ENCODE results near the gene SLC66A1. TPM values are rescaled to one million over a fixed set of nuclear protein-coding genes. Genes with fewer than 3 reads are reported as not detected.

The SLC66A1 gene
- total RNA-seq, 2 donors from 2014 or later: 10.6 to 13.1 TPM

- Histone ChIP-seq H3K9me3 (no peaks in the 10 kb centered on the region), H3K9ac (ENCODE audit: low read depth in 2 of 2, low read length in 2 of 2) (no peak overlapping the region), H3K4me3 (no peak overlapping the region), H3K36me3 (no peaks in the 10 kb centered on the region), H3K27ac (no peak overlapping the region), H3K27me3 (no peaks in the 10 kb centered on the region), H3K4me1 (no peaks in the 10 kb centered on the region)
- no peak for DNase-seq
- intact Hi-C loops (cut with DNase I): no loop called here
- no peak for TF ChIP-seq CTCF (IDR thresholded peaks at IDR 0.05)
These were observed 61.3 kb downstream of the SLC66A1 start for GRCh38 chr1:19373211-19374082.

GRCh38 chr1:19374083-19374801, 62.1 kb downstream of the SLC66A1 start:
- intact Hi-C loops (cut with DNase I): no loop called here
- H3K27ac ChIP-seq: no peak overlapping the region
- H3K36me3 ChIP-seq: no peaks in the 10 kb centered on the region
- H3K4me1 ChIP-seq: no peaks in the 10 kb centered on the region
- no peak overlapping the region for H3K9ac ChIP-seq (ENCODE audit: low read depth in 2 of 2, low read length in 2 of 2)
- no peaks in the 10 kb centered on the region for H3K27me3 ChIP-seq
- TF ChIP-seq CTCF (IDR thresholded peaks at IDR 0.05): peak; percentile 15
- H3K9me3 ChIP-seq: no peaks in the 10 kb centered on the region
- no peak overlapping the region for H3K4me3 ChIP-seq
- no peak for DNase-seq

- Histone ChIP-seq H3K9me3 (no peaks in the 10 kb centered on the region), H3K36me3 (no peaks in the 10 kb centered on the region), H3K4me3 (no peak overlapping the region), H3K27me3 (no peaks in the 10 kb centered on the region), H3K27ac (no peak overlapping the region), H3K9ac (ENCODE audit: low read depth in 2 of 2, low read length in 2 of 2) (no peak overlapping the region), H3K4me1 (no peaks in the 10 kb centered on the region)
- DNase-seq: no peak
- no peak for TF ChIP-seq CTCF (IDR thresholded peaks at IDR 0.05)
- intact Hi-C loops (cut with DNase I): no loop called here
These were observed 62.8 kb downstream of the SLC66A1 start for GRCh38 chr1:19374926-19375325.

- no peak for TF ChIP-seq CTCF (IDR thresholded peaks at IDR 0.05)
- no peak overlapping the region for H3K9ac ChIP-seq (ENCODE audit: low read depth in 2 of 2, low read length in 2 of 2)
- DNase-seq: no peak
- intact Hi-C loops (cut with DNase I): no loop called here
- no peaks in the 10 kb centered on the region for H3K36me3 ChIP-seq
- H3K4me3 ChIP-seq: no peak overlapping the region
- H3K4me1 ChIP-seq: no peaks in the 10 kb centered on the region
- H3K27me3 ChIP-seq: no peaks in the 10 kb centered on the region
- no peaks in the 10 kb centered on the region for H3K9me3 ChIP-seq
- H3K27ac ChIP-seq: no peak overlapping the region
These were observed 63.7 kb downstream of the SLC66A1 start for GRCh38 chr1:19375631-19376400.
